H9 (cell line): Measurements from ENCODE around the gene HS6ST2. TPM values are rescaled to one million over a fixed set of nuclear protein-coding genes. Genes with fewer than 3 reads are reported as not detected.

Source experiments
- DNase-seq: peaks from one replicate; pipeline ENCODE4 v3.0.0-alpha.2; 2017
- H2AFZ ChIP-seq: one replicate; pipeline ENCODE4 v1.6.1; 2013; ENCODE audit warnings: mild to moderate bottlenecking, low read length, control low read depth, moderate library complexity
- H2AK5ac ChIP-seq: 2 replicates; pipeline ENCODE4 v1.6.1; 2013; ENCODE audit warnings: low read length, control low read depth, mixed read lengths; ENCODE audit not compliant: insufficient read length
- H2BK120ac ChIP-seq: one replicate; pipeline ENCODE4 v1.6.1; 2013; ENCODE audit warnings: low read depth, mild to moderate bottlenecking, low read length, control low read depth, inconsistent platforms; ENCODE audit not compliant: poor library complexity, severe bottlenecking
- H2BK12ac ChIP-seq: 2 replicates; pipeline ENCODE4 v1.6.1; 2013; ENCODE audit warnings: low read length, control low read depth, mixed read lengths, low read depth; ENCODE audit not compliant: insufficient read length
- H2BK15ac ChIP-seq: 2 replicates; pipeline ENCODE4 v1.6.1; 2013; ENCODE audit warnings: low read depth, low read length, control low read depth
- H2BK20ac ChIP-seq: one replicate; pipeline ENCODE4 v1.6.1; 2013; ENCODE audit warnings: low read depth, mild to moderate bottlenecking, low read length, control low read depth, inconsistent platforms; ENCODE audit not compliant: poor library complexity, severe bottlenecking
- H2BK5ac ChIP-seq: 2 replicates; pipeline ENCODE4 v1.6.1; 2013; ENCODE audit warnings: low read length, control low read depth, mixed read lengths; ENCODE audit not compliant: insufficient read length
- H3K14ac ChIP-seq: 2 replicates; pipeline ENCODE4 v1.6.1; 2013; ENCODE audit warnings: low read length, control low read depth; ENCODE audit not compliant: insufficient read depth
- H3K18ac ChIP-seq: 2 replicates; pipeline ENCODE4 v1.6.1; 2013; ENCODE audit warnings: low read depth, mild to moderate bottlenecking, mixed read lengths, low read length, control low read depth; ENCODE audit not compliant: insufficient read length
- H3K23ac ChIP-seq: 2 replicates; pipeline ENCODE4 v1.6.1; 2013; ENCODE audit warnings: low read length, control low read depth, mixed read lengths, low read depth; ENCODE audit not compliant: insufficient read length
- H3K23me2 ChIP-seq: 2 replicates; pipeline ENCODE4 v1.6.1; 2013; ENCODE audit warnings: low read depth, mild to moderate bottlenecking, mixed read lengths, low read length, control low read depth; ENCODE audit not compliant: insufficient read length, poor library complexity, severe bottlenecking
- H3K27ac ChIP-seq: 2 replicates; pipeline ENCODE4 v1.5.1; 2013; ENCODE audit warnings: low read length, control low read depth, mixed read lengths, low read depth; ENCODE audit not compliant: insufficient read length
- H3K27me3 ChIP-seq: 2 replicates; pipeline ENCODE4 v1.6.1; 2013; ENCODE audit warnings: low read length, control low read depth, inconsistent platforms; ENCODE audit not compliant: insufficient read depth
- H3K4ac ChIP-seq: 2 replicates; pipeline ENCODE4 v1.6.1; 2013; ENCODE audit warnings: low read depth, mild to moderate bottlenecking, control low read depth, inconsistent platforms, low read length, moderate library complexity
- H3K4me1 ChIP-seq: 2 replicates; pipeline ENCODE4 v1.6.1; 2013; ENCODE audit warnings: low read length, control low read depth, inconsistent platforms; ENCODE audit not compliant: insufficient read depth
- H3K4me2 ChIP-seq: 2 replicates; pipeline ENCODE4 v1.6.1; 2013; ENCODE audit warnings: low read length, control low read depth, mixed read lengths; ENCODE audit not compliant: insufficient read length, insufficient read depth
- H3K56ac ChIP-seq: 2 replicates; pipeline ENCODE4 v1.6.1; 2013; ENCODE audit warnings: low read depth, mild to moderate bottlenecking, mixed read lengths, low read length, control low read depth; ENCODE audit not compliant: insufficient read length
- H3K79me1 ChIP-seq: 2 replicates; pipeline ENCODE4 v1.6.1; 2013; ENCODE audit warnings: low read depth, mild to moderate bottlenecking, moderate library complexity, low read length, control low read depth, inconsistent platforms; ENCODE audit not compliant: insufficient read depth, poor library complexity, severe bottlenecking
- H3K79me2 ChIP-seq: 2 replicates; pipeline ENCODE4 v1.6.1; 2013; ENCODE audit warnings: low read length, control low read depth, inconsistent platforms; ENCODE audit not compliant: insufficient read depth
- H3K9ac ChIP-seq: 2 replicates; pipeline ENCODE4 v1.6.1; 2013; ENCODE audit warnings: low read length, control low read depth, mixed read lengths; ENCODE audit not compliant: insufficient read length; ENCODE audit errors: extremely low read depth
- H3K9me3 ChIP-seq: one replicate; pipeline ENCODE4 v1.6.1; 2013; ENCODE audit warnings: low read depth, low read length, inconsistent platforms; ENCODE audit not compliant: control insufficient read depth
- H3T11ph ChIP-seq: one replicate; pipeline ENCODE4 v1.6.1; 2013; ENCODE audit warnings: mild to moderate bottlenecking, low read length, control low read depth, inconsistent platforms
- H4K20me1 ChIP-seq: one replicate; pipeline ENCODE4 v1.6.1; 2013; ENCODE audit not compliant: control insufficient read depth, insufficient read length, insufficient read depth
- H4K5ac ChIP-seq: 2 replicates; pipeline ENCODE4 v1.6.1; 2013; ENCODE audit warnings: low read depth, mild to moderate bottlenecking, mixed read lengths, low read length, control low read depth; ENCODE audit not compliant: insufficient read length
- H4K8ac ChIP-seq: replicated peaks from 2 replicates; pipeline ENCODE4 v1.6.1; 2013; ENCODE audit warnings: low read length, control low read depth, mixed read lengths, low read depth; ENCODE audit not compliant: insufficient read length
- H4K91ac ChIP-seq: 2 replicates; pipeline ENCODE4 v1.6.1; 2013; ENCODE audit warnings: low read depth, mild to moderate bottlenecking, moderate library complexity, mixed read lengths, low read length, control low read depth; ENCODE audit not compliant: insufficient read length
- H3K27ac Mint-ChIP-seq, 3 experiments: 2 replicates in 2 of 3; 3 replicates in 1 of 3; pipeline ENCODE4 v1.8.0; 2020 to 2021; ENCODE audit warnings: mixed read lengths in 3 of 3, mild to moderate bottlenecking in 1 of 3, moderate library complexity in 1 of 3
- H3K27me3 Mint-ChIP-seq: 2 replicates; pipeline ENCODE4 v1.8.0; 2021; ENCODE audit warnings: low read depth, mild to moderate bottlenecking, moderate library complexity, mixed read lengths
- H3K36me3 Mint-ChIP-seq, 3 experiments: 2 replicates in 2 of 3; 3 replicates in 1 of 3; pipeline ENCODE4 v1.8.0; 2020 to 2021; ENCODE audit warnings: low read depth in 3 of 3, mixed read lengths in 3 of 3; ENCODE audit not compliant: insufficient read depth in 1 of 3
- H3K4me1 Mint-ChIP-seq, 2 experiments: 2 replicates each; pipeline ENCODE4 v1.8.0; 2020; ENCODE audit warnings: mixed read lengths in 2 of 2
- H3K4me3 Mint-ChIP-seq, 2 experiments: 2 replicates in 1 of 2; 3 replicates in 1 of 2; pipeline ENCODE4 v1.8.0; 2020 to 2021; ENCODE audit warnings: mild to moderate bottlenecking in 2 of 2, mixed read lengths in 2 of 2, moderate library complexity in 1 of 2
- H3K9me3 Mint-ChIP-seq, 2 experiments: 2 replicates in 1 of 2; 3 replicates in 1 of 2; pipeline ENCODE4 v1.8.0; 2020; ENCODE audit warnings: mild to moderate bottlenecking in 2 of 2, mixed read lengths in 2 of 2, moderate library complexity in 1 of 2
- WGBS: extraction: QIAGEN DNeasy Blood & Tissue Kit; methylation state at CpG from one replicate; pipeline ENCODE4 v1.1.7; 2013; ENCODE audit warnings: missing lambda C conversion rate, low lambda C conversion rate, mixed read lengths; ENCODE audit not compliant: insufficient read length; ENCODE audit errors: extremely low coverage; 5-methylcytosine and 5-hydroxymethylcytosine counted together
- total RNA-seq: library from RNA; stranded (reverse); gene quantifications from 2 replicates; pipeline ENCODE4 v1.2.1, GENCODE V29; 2021
- TF ChIP-seq, protein P1 (sequence below): fragments of 200-600 bp; sonication (generic); conservative IDR thresholded peaks from 3 replicates; pipeline ENCODE4 v1.8.0; 2021; ENCODE audit warnings: antibody characterized with exemption, mild to moderate bottlenecking

The HS6ST2 gene
- total RNA-seq, 1 experiment from 2014 or later, result 4.8 TPM

DNA sequence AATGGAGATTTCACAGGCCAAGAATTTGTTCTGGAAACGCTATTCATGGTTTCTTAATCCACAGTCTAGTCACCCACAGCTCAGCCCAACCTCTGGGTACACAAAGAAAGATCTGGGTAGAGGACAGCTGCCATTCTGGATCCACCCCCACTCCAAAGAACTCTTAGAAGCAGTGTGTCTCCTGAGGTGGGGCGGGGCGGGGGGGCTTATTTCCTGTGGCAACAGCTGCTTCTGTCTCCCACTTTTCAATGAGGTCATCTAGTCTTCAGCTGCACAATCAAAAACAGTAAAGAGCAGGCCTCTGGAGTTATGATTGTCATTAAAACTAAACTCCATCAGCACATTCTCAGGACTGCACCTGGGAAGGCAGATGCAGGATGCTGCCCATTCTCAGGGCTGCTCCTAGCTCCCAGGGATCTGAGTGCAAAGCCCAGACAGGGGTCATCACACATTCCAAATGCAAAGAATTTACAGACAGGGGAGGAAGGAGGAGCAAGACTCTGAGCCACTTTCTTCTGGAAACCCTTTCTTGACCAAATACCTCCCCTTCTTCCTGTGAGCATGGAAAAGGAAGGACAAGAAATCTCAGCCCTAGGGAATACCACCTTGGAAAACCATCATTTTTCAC lies 207.3 kb downstream of the HS6ST2 start:
- TF ChIP-seq, protein P1, sequence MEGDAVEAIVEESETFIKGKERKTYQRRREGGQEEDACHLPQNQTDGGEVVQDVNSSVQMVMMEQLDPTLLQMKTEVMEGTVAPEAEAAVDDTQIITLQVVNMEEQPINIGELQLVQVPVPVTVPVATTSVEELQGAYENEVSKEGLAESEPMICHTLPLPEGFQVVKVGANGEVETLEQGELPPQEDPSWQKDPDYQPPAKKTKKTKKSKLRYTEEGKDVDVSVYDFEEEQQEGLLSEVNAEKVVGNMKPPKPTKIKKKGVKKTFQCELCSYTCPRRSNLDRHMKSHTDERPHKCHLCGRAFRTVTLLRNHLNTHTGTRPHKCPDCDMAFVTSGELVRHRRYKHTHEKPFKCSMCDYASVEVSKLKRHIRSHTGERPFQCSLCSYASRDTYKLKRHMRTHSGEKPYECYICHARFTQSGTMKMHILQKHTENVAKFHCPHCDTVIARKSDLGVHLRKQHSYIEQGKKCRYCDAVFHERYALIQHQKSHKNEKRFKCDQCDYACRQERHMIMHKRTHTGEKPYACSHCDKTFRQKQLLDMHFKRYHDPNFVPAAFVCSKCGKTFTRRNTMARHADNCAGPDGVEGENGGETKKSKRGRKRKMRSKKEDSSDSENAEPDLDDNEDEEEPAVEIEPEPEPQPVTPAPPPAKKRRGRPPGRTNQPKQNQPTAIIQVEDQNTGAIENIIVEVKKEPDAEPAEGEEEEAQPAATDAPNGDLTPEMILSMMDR, result no peak
- no peaks in the 10 kb centered on the region for H3K23me2 ChIP-seq
- no peak overlapping the region for H3K18ac ChIP-seq
- no peak overlapping the region for H3T11ph ChIP-seq
- 0 out of 2 replicates have a peak, but pooled peaks cover 2% of the 10 kb centered on the region for H3K79me2 ChIP-seq
- peaks cover 40 to 45% of the 10 kb centered on the region in 2 experiments for H3K4me1 Mint-ChIP-seq
- H3K4me3 Mint-ChIP-seq, result peak overlapping the region in 1 of 2 experiments; percentile 67; a peak in 2 of 5 replicates
- no peak overlapping the region for H3K4ac ChIP-seq
- H3K9me3 Mint-ChIP-seq, result no peaks in the 10 kb centered on the region; a peak in 1 of 5 replicates
- no peak overlapping the region for H2AK5ac ChIP-seq
- no peak overlapping the region for H4K8ac ChIP-seq
- H4K91ac ChIP-seq, result no peak overlapping the region
- no peak overlapping the region for H3K56ac ChIP-seq
- H3K23ac ChIP-seq, result no peak overlapping the region
- H4K5ac ChIP-seq, result no peak overlapping the region
- peak overlapping the region in 2 of 3 experiments; percentile 68 to 90; a peak in 3 of 7 replicates for H3K27ac Mint-ChIP-seq
- no peak overlapping the region for H2BK15ac ChIP-seq
- no peak overlapping the region for H2BK120ac ChIP-seq
- no peak overlapping the region for H3K4me2 ChIP-seq
- no peak overlapping the region for H3K9ac ChIP-seq
- H3K79me1 ChIP-seq, result no peaks in the 10 kb centered on the region
- no peak overlapping the region for H2BK5ac ChIP-seq
- H3K36me3 Mint-ChIP-seq, result no peaks in the 10 kb centered on the region; a peak in 1 of 7 replicates
- no CpG with 5 or more reads among the region's 3 CpGs for WGBS
- peak overlapping the region; percentile 62 for H3K27ac ChIP-seq
- H2AFZ ChIP-seq, result no peak overlapping the region
- H3K4me1 ChIP-seq, result peaks cover 22% of the 10 kb centered on the region; the same call in 1 of the 2 replicates
- H4K20me1 ChIP-seq, result no peaks in the 10 kb centered on the region
- peaks cover 34% of the 10 kb centered on the region for H3K27me3 Mint-ChIP-seq
- H3K9me3 ChIP-seq, result no peaks in the 10 kb centered on the region
- H3K14ac ChIP-seq, result no peak overlapping the region
- no peaks in the 10 kb centered on the region; the same call in 1 of the 2 replicates for H3K27me3 ChIP-seq
- H2BK20ac ChIP-seq, result no peak overlapping the region
- H2BK12ac ChIP-seq, result no peak overlapping the region
- DNase-seq, result peak; percentile 47
